IMR-90 (cell line): ENCODE results near the gene AMTN. TPM values are rescaled to one million over a fixed set of nuclear protein-coding genes. Genes with fewer than 3 reads are reported as not detected.

Experiments used
- ATAC-seq: fragments of 200-7000 bp; cut with Tn5 transposase; 2 replicates; pipeline ENCODE4 v1.9.1; 2020; ENCODE audit warnings: low read depth, mild to moderate bottlenecking, moderate library complexity
- BruUV-seq: library from RNA; stranded (reverse); fragments of 400-500 nt; replicated peaks from 2 replicates; lab custom pipeline; 2021; lab: Mats Ljungman, UMichigan
- CTCF ChIA-PET: fragments of 300-600 bp; formaldehyde crosslinking; extraction: SDS; loops from one replicate; lab custom pipeline; 2021; ENCODE audit warnings: antibody characterized with exemption; lab: Yijun Ruan, JAX
- POLR2A ChIA-PET: fragments of 300-600 bp; sonication (Branson Sonifier 250); formaldehyde crosslinking; loops from one replicate; lab custom pipeline; 2022; ENCODE audit warnings: antibody characterized with exemption; ENCODE audit not compliant: unreplicated experiment; lab: Charles Lee
- DNase-seq: peaks from one replicate; pipeline ENCODE4 v3.0.0; 2013
- H2AFZ ChIP-seq: replicated peaks from 2 replicates; pipeline ENCODE3; 2013; ENCODE audit warnings: low read length, mild to moderate bottlenecking; ENCODE audit not compliant: poor library complexity
- H2AK5ac ChIP-seq: 2 replicates; pipeline ENCODE4 v1.6.1; 2013; ENCODE audit warnings: low read depth, low read length, inconsistent platforms
- H2AK9ac ChIP-seq: replicated peaks from 2 replicates; pipeline ENCODE3; 2013; ENCODE audit warnings: mild to moderate bottlenecking, low read depth, low read length, moderate library complexity; ENCODE audit not compliant: poor library complexity
- H2BK120ac ChIP-seq: 2 replicates; pipeline ENCODE4 v1.6.1; 2013; ENCODE audit warnings: low read depth, low read length, inconsistent platforms
- H2BK15ac ChIP-seq: 3 replicates; pipeline ENCODE4 v1.6.1; 2013; ENCODE audit warnings: low read depth, low read length, inconsistent platforms
- H2BK20ac ChIP-seq: 2 replicates; pipeline ENCODE4 v1.6.1; 2013; ENCODE audit warnings: low read depth, mild to moderate bottlenecking, inconsistent platforms, low read length, moderate library complexity
- H2BK5ac ChIP-seq: 2 replicates; pipeline ENCODE4 v1.6.1; 2013; ENCODE audit warnings: mild to moderate bottlenecking, low read depth, low read length, inconsistent platforms; ENCODE audit not compliant: poor library complexity, severe bottlenecking
- H3K14ac ChIP-seq: replicated peaks from 2 replicates; pipeline ENCODE4 v1.6.1; 2013; ENCODE audit warnings: low read depth, low read length, inconsistent platforms
- H3K18ac ChIP-seq: 2 replicates; pipeline ENCODE4 v1.6.1; 2013; ENCODE audit warnings: low read depth, low read length, control low read depth
- H3K23ac ChIP-seq: 2 replicates; pipeline ENCODE4 v1.6.1; 2013; ENCODE audit warnings: low read depth, low read length, inconsistent platforms
- H3K27ac ChIP-seq: 2 replicates; pipeline ENCODE4 v1.5.1; 2013; ENCODE audit warnings: mild to moderate bottlenecking, control low read depth, low read length; ENCODE audit not compliant: insufficient read depth
- H3K27me3 ChIP-seq: 2 replicates; pipeline ENCODE4 v1.6.1; 2013; ENCODE audit warnings: low read length; ENCODE audit not compliant: control insufficient read depth, insufficient read depth
- H3K36me3 ChIP-seq: 2 replicates; pipeline ENCODE4 v1.6.1; 2013; ENCODE audit warnings: low read length, mixed read lengths; ENCODE audit not compliant: control insufficient read depth, insufficient read depth
- H3K4ac ChIP-seq: 2 replicates; pipeline ENCODE4 v1.6.1; 2013; ENCODE audit warnings: low read depth, low read length, inconsistent platforms
- H3K4me1 ChIP-seq: 2 replicates; pipeline ENCODE4 v1.6.1; 2013; ENCODE audit warnings: low read length, mixed read lengths; ENCODE audit not compliant: control insufficient read depth, insufficient read depth
- H3K4me2 ChIP-seq: 2 replicates; pipeline ENCODE4 v1.6.1; 2013; ENCODE audit warnings: low read depth, mild to moderate bottlenecking, control low read depth, low read length, moderate library complexity
- H3K4me3 ChIP-seq: 2 replicates; pipeline ENCODE4 v1.5.1; 2013; ENCODE audit warnings: low read depth, mild to moderate bottlenecking, control low read depth, low read length, moderate library complexity; ENCODE audit not compliant: insufficient read depth
- H3K56ac ChIP-seq: 2 replicates; pipeline ENCODE4 v1.6.1; 2013; ENCODE audit warnings: low read length, inconsistent platforms; ENCODE audit not compliant: insufficient read depth; ENCODE audit errors: extremely low read depth
- H3K79me1 ChIP-seq, 2 experiments: 2 replicates each; pipeline ENCODE4 v1.6.1; 2013; ENCODE audit warnings: low read length in 2 of 2, inconsistent platforms in 1 of 2, low read depth in 1 of 2
- H3K9ac ChIP-seq: 2 replicates; pipeline ENCODE4 v1.6.1; 2013; ENCODE audit warnings: low read depth, low read length, control low read depth
- H3K9me1 ChIP-seq: 2 replicates; pipeline ENCODE4 v1.6.1; 2013; ENCODE audit warnings: low read length, inconsistent platforms; ENCODE audit not compliant: insufficient read depth
- H3K9me3 ChIP-seq: 2 replicates; pipeline ENCODE4 v1.6.1; 2013; ENCODE audit warnings: low read length; ENCODE audit not compliant: control insufficient read depth, insufficient read depth
- H4K20me1 ChIP-seq: 2 replicates; pipeline ENCODE4 v1.6.1; 2013; ENCODE audit warnings: low read length, inconsistent platforms; ENCODE audit not compliant: insufficient read depth
- H4K5ac ChIP-seq: 2 replicates; pipeline ENCODE4 v1.6.1; 2013; ENCODE audit warnings: mild to moderate bottlenecking, low read depth, low read length, control low read depth
- H4K8ac ChIP-seq, 2 experiments: 2 replicates each; pipeline ENCODE4 v1.6.1; 2013; ENCODE audit warnings: low read depth in 2 of 2, low read length in 2 of 2, control low read depth in 1 of 2, inconsistent platforms in 1 of 2
- H4K91ac ChIP-seq: 2 replicates; pipeline ENCODE4 v1.6.1; 2013; ENCODE audit warnings: low read depth, low read length, inconsistent platforms; ENCODE audit not compliant: insufficient read depth
- BHLHE40 ChIP-seq: fragments of 150-350 bp; IDR thresholded peaks from 2 replicates; pipeline ENCODE4 v1.6.1; 2016; ENCODE audit warnings: mild to moderate bottlenecking, low read depth, low read length
- CEBPB ChIP-seq: IDR thresholded peaks from 2 replicates; pipeline ENCODE4 v1.6.1; 2012; ENCODE audit warnings: low read depth, low read length, improper control_type of control experiment
- CHD1 ChIP-seq: IDR thresholded peaks from 2 replicates; pipeline ENCODE4 v1.6.1; 2012; ENCODE audit warnings: low read depth, low read length, improper control_type of control experiment
- FOS ChIP-seq: fragments of 150-350 bp; IDR thresholded peaks from 2 replicates; pipeline ENCODE4 v1.6.1; 2016; ENCODE audit warnings: low read depth, low read length
- MAFK ChIP-seq: IDR thresholded peaks from 2 replicates; pipeline ENCODE4 v1.6.1; 2012; ENCODE audit warnings: low read depth, low read length, improper control_type of control experiment
- MAZ ChIP-seq: IDR thresholded peaks from 2 replicates; pipeline ENCODE4 v1.6.1; 2012; ENCODE audit warnings: low read depth, mild to moderate bottlenecking, low read length, improper control_type of control experiment, moderate library complexity, borderline replicate concordance
- MXI1 ChIP-seq: IDR thresholded peaks from 2 replicates; pipeline ENCODE4 v1.6.1; 2012; ENCODE audit warnings: low read depth, mild to moderate bottlenecking, low read length, moderate library complexity, borderline replicate concordance
- NFE2L2 ChIP-seq: fragments of 150-350 bp; IDR thresholded peaks from 2 replicates; pipeline ENCODE4 v1.6.1; 2016; ENCODE audit warnings: low read depth, mild to moderate bottlenecking, low read length
- POLR2A ChIP-seq: IDR thresholded peaks from 2 replicates; pipeline ENCODE4 v1.6.1; 2012; ENCODE audit warnings: mild to moderate bottlenecking, low read depth, low read length
- RAD21 ChIP-seq: IDR thresholded peaks from 2 replicates; pipeline ENCODE4 v1.6.1; 2012; ENCODE audit warnings: low read length, improper control_type of control experiment
- RCOR1 ChIP-seq: IDR thresholded peaks from 2 replicates; pipeline ENCODE4 v1.6.1; 2012; ENCODE audit warnings: mild to moderate bottlenecking, low read length, improper control_type of control experiment; ENCODE audit not compliant: insufficient replicate concordance
- RFX5 ChIP-seq: IDR thresholded peaks from 2 replicates; pipeline ENCODE4 v1.8.0; 2012; ENCODE audit warnings: low read depth, mild to moderate bottlenecking, low read length, moderate library complexity
- SMC3 ChIP-seq: fragments of 150-350 bp; IDR thresholded peaks from 2 replicates; pipeline ENCODE4 v1.6.1; 2016; ENCODE audit warnings: low read depth, mild to moderate bottlenecking, antibody characterized with exemption, low read length, moderate library complexity
- WGBS, 2 experiments: methylation state at CpG; one replicate each; pipeline versions ENCODE4 v1.1.5 to v1.1.7; 2013; ENCODE audit warnings: missing lambda C conversion rate in 2 of 2; ENCODE audit not compliant: insufficient read length in 1 of 2; ENCODE audit errors: extremely low coverage in 2 of 2; 5-methylcytosine and 5-hydroxymethylcytosine counted together
- dilution Hi-C: fragments of 300-500 bp; cut with HindIII; formaldehyde crosslinking; loops from one replicate; pipeline ENCODE4 v1.14.3; 2018; ENCODE audit warnings: low sequenced_read_pairs; ENCODE audit not compliant: unreplicated experiment
- in situ Hi-C: fragments of 300-500 bp; cut with MboI; formaldehyde crosslinking; loops from 3 replicates; pipeline ENCODE4 v1.14.3; 2019; ENCODE audit warnings: low sequenced_read_pairs, inconsistent platforms, mixed read lengths
- intact Hi-C: fragments of 100-400 bp; cut with micrococcal nuclease; formaldehyde crosslinking; loops from 2 replicates; pipeline ENCODE4 v1.10.0; 2022
- polyA plus RNA-seq, 3 experiments: library from polyadenylated mRNA; depleted of rRNA; stranded (reverse); fragments of >200 nt; gene quantifications; 2 replicates each; pipeline ENCODE4 v1.2.3, GENCODE V29; 2012; ENCODE audit warnings: low replicate concordance in 1 of 3
- total RNA-seq: library from RNA; depleted of rRNA; stranded (reverse); fragments of >200 nt; gene quantifications from 2 replicates; pipeline ENCODE4 v1.2.3, GENCODE V29; 2012
- TF ChIP-seq, protein P1 (sequence below): conservative IDR thresholded peaks from 2 replicates; pipeline ENCODE4 v1.5.1; 2012; ENCODE audit warnings: mild to moderate bottlenecking, low read depth, low read length, improper control_type of control experiment
- TF ChIP-seq, protein P2 (sequence below): fragments of 150-350 bp; IDR thresholded peaks from 2 replicates; pipeline ENCODE4 v1.6.1; 2016; ENCODE audit warnings: low read depth, mild to moderate bottlenecking, low read length, moderate library complexity, borderline replicate concordance
- TF ChIP-seq, protein P3 (sequence below): fragments of 150-350 bp; IDR thresholded peaks from 2 replicates; pipeline ENCODE4 v1.6.1; 2017; ENCODE audit warnings: mild to moderate bottlenecking, antibody characterized with exemption, low read length, low read depth

The AMTN gene
- total and polyA plus RNA-seq, 2 of the 4 experiments (the other 2 are of a cell fraction), result not detected

DNA sequence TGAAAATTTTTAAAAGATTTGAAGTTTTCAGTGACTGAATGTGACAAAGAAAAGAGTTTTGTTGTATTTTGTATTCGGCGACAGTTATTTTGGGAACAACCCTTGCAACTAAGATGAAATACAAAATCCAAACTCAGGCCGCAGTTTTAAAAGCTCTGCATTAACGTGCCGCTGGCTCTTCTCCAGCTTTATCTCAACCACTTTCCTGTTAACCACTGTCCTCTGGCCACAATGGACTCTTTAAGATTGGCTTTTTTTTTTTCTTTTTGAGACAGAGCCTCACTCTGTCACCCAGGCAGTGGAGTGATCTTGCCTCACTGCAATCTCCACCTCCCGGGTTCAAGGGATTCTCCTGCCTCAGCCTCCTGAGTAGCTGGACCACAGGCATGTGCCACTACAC lies 22.1 kb upstream of the AMTN start:
- no peak overlapping the region for H3K56ac ChIP-seq
- TF ChIP-seq RFX5, result no peak
- TF ChIP-seq MAFK, result no peak
- TF ChIP-seq, protein P1, sequence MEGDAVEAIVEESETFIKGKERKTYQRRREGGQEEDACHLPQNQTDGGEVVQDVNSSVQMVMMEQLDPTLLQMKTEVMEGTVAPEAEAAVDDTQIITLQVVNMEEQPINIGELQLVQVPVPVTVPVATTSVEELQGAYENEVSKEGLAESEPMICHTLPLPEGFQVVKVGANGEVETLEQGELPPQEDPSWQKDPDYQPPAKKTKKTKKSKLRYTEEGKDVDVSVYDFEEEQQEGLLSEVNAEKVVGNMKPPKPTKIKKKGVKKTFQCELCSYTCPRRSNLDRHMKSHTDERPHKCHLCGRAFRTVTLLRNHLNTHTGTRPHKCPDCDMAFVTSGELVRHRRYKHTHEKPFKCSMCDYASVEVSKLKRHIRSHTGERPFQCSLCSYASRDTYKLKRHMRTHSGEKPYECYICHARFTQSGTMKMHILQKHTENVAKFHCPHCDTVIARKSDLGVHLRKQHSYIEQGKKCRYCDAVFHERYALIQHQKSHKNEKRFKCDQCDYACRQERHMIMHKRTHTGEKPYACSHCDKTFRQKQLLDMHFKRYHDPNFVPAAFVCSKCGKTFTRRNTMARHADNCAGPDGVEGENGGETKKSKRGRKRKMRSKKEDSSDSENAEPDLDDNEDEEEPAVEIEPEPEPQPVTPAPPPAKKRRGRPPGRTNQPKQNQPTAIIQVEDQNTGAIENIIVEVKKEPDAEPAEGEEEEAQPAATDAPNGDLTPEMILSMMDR, result no peak
- TF ChIP-seq, protein P2, sequence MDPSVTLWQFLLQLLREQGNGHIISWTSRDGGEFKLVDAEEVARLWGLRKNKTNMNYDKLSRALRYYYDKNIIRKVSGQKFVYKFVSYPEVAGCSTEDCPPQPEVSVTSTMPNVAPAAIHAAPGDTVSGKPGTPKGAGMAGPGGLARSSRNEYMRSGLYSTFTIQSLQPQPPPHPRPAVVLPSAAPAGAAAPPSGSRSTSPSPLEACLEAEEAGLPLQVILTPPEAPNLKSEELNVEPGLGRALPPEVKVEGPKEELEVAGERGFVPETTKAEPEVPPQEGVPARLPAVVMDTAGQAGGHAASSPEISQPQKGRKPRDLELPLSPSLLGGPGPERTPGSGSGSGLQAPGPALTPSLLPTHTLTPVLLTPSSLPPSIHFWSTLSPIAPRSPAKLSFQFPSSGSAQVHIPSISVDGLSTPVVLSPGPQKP, result no peak
- TF ChIP-seq FOS, result no peak
- no peak for TF ChIP-seq NFE2L2
- TF ChIP-seq RAD21, result no peak
- no peak for TF ChIP-seq MXI1
- no peak for TF ChIP-seq MAZ
- no peak for TF ChIP-seq RCOR1
- no peak for TF ChIP-seq SMC3
- no peak for TF ChIP-seq CEBPB
- TF ChIP-seq, protein P3, sequence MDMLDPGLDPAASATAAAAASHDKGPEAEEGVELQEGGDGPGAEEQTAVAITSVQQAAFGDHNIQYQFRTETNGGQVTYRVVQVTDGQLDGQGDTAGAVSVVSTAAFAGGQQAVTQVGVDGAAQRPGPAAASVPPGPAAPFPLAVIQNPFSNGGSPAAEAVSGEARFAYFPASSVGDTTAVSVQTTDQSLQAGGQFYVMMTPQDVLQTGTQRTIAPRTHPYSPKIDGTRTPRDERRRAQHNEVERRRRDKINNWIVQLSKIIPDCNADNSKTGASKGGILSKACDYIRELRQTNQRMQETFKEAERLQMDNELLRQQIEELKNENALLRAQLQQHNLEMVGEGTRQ, result no peak
- TF ChIP-seq CHD1, result no peak
- TF ChIP-seq POLR2A, result no peak
- no peak for TF ChIP-seq BHLHE40
- no peaks in the 10 kb centered on the region for H4K20me1 ChIP-seq
- H3K4ac ChIP-seq, result no peak overlapping the region
- H3K27ac ChIP-seq, result no peak overlapping the region
- no TSS peak for BruUV-seq
- H3K4me1 ChIP-seq, result no peaks in the 10 kb centered on the region
- ATAC-seq (no peak), DNase-seq (no peak)
- no peak overlapping the region for H3K18ac ChIP-seq
- in situ Hi-C loops, result no loop called here
- no peak overlapping the region for H4K91ac ChIP-seq
- no peaks in the 10 kb centered on the region for H3K36me3 ChIP-seq
- no peak overlapping the region for H2AK9ac ChIP-seq
- no peak overlapping the region for H3K4me2 ChIP-seq
- no peak overlapping the region for H2BK5ac ChIP-seq
- intact Hi-C loops, result no loop called here
- no peak overlapping the region for H2BK120ac ChIP-seq
- H3K4me3 ChIP-seq, result no peak overlapping the region
- no peak overlapping the region for H4K8ac ChIP-seq
- dilution Hi-C loops, result no loop called here
- no peak overlapping the region for H2BK15ac ChIP-seq
- ChIA-PET CTCF (no interaction called here), POLR2A (no interaction called here)
- H2AFZ ChIP-seq, result no peak overlapping the region
- no peak overlapping the region for H3K9ac ChIP-seq
- H3K23ac ChIP-seq, result no peak overlapping the region
- no peak overlapping the region for H2AK5ac ChIP-seq
- H4K5ac ChIP-seq, result no peak overlapping the region
- no peaks in the 10 kb centered on the region for H3K27me3 ChIP-seq
- WGBS, 2 experiments, result no CpG with 5 or more reads among the region's 6 CpGs
- H3K9me1 ChIP-seq, result no peaks in the 10 kb centered on the region
- no peak overlapping the region for H2BK20ac ChIP-seq
- no peak overlapping the region for H3K14ac ChIP-seq
- H3K79me1 ChIP-seq, result no peaks in the 10 kb centered on the region
- no peaks in the 10 kb centered on the region for H3K9me3 ChIP-seq
